Measurements from ENCODE around the gene UNC13A. TPM values are rescaled to one million over a fixed set of nuclear protein-coding genes. Genes with fewer than 3 reads are reported as not detected.

The UNC13A gene
- total RNA-seq: 0.48 TPM
- 0.25 TPM for polyA plus RNA-seq

- Histone ChIP-seq H3K36me3 (ENCODE audit: insufficient read depth) (no peaks in the 10 kb centered on the region), H3K4me3 (ENCODE audit: low read depth, low read length) (no peak within 1 kb of the TSS), H3K27ac (ENCODE audit: low read depth) (no peak within 1 kb of the TSS), H3K4me1 (ENCODE audit: insufficient read depth) (no peaks in the 10 kb centered on the region)
- no peak for DNase-seq (ENCODE audit: extremely low spot score)
- 1% methylated on average over 77 of the region's 77 CpGs for WGBS
Measured at GRCh38 chr19:17687857-17688784, at the start of gene UNC13A. Gene UNC13A (minus strand): TSS chr19:17688354. CDS start chr19:17688199, 155 bp downstream.

DNA sequence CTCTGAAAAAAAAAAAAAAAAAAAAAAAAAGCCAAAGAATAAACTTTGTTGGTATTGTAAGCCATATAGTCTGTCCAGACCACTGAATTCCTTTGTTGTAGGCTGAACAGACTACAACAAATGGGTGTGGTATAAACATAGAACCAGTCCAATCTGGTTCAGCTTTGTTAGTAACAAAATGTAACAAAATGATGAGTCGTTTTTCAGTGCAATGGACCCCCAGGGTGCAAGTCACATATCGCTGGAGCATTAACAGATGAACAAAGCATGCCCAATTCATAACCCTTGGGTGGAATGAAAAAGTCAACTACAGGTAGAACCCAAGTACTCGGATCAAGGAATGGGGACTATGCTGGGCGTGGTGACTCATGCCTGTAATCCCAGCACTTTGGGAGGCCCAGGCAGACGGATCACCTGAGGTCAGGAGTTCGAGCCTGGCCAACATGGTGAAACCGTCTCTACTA lies 49.6 kb upstream of the UNC13A start:
- WGBS: 81% methylated on average over 7 of the region's 7 CpGs
- no peaks in the 10 kb centered on the region for H3K4me1 ChIP-seq (ENCODE audit: insufficient read depth)
- peaks cover 2% of the 10 kb centered on the region for H3K36me3 ChIP-seq (ENCODE audit: insufficient read depth)
- H3K27ac ChIP-seq (ENCODE audit: low read depth): no peak overlapping the region
- no peak for DNase-seq (ENCODE audit: extremely low spot score)
- H3K4me3 ChIP-seq (ENCODE audit: low read depth, low read length): no peak overlapping the region

DNA sequence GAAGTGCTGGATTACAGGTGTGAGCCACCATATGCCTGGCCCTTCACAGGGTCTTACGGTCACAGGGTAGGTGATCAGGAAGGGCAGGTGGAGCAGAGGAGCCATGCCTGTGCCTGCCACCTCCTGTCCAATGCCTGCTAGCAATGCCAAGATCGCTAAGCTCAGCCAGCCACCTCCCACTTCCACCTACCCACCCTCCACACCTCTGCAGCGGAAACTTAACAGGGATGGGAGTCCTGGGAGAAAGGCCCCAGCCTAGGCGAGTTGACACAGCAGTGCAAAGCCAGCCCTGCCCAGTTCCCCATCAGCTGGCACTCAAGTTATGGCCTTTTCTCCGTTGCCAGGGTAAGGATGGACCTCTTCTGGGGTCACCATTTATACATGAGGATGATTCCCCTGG lies 47.3 kb upstream of the UNC13A start:
- H3K4me1 ChIP-seq (ENCODE audit: insufficient read depth): no peaks in the 10 kb centered on the region
- DNase-seq (ENCODE audit: extremely low spot score): no peak
- H3K36me3 ChIP-seq (ENCODE audit: insufficient read depth): peaks cover 2% of the 10 kb centered on the region
- WGBS: 95% methylated on average over 5 of the region's 5 CpGs
- H3K4me3 ChIP-seq (ENCODE audit: low read depth, low read length): no peak overlapping the region
- H3K27ac ChIP-seq (ENCODE audit: low read depth): no peak overlapping the region

DNA sequence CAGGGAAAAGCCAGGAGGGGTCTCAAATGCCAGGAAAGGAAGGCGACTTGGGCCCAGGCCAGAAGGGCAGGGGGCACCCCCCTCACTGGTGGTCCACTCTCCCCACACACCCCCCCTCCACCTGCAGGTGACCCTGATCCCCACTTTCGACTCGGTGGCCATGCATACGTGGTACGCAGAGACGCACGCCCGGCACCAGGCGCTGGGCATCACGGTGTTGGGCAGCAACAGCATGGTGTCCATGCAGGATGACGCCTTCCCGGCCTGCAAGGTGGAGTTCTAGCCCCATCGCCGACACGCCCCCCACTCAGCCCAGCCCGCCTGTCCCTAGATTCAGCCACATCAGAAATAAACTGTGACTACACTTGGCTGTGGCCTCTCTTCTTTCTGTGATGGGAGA lies 46.0 kb upstream of the UNC13A start:
- Histone ChIP-seq H3K36me3 (ENCODE audit: insufficient read depth) (peaks cover 2% of the 10 kb centered on the region), H3K4me1 (ENCODE audit: insufficient read depth) (no peaks in the 10 kb centered on the region), H3K27ac (ENCODE audit: low read depth) (no peak overlapping the region), H3K4me3 (ENCODE audit: low read depth, low read length) (no peak overlapping the region)
- WGBS: 94% methylated on average over 16 of the region's 16 CpGs
- no peak for DNase-seq (ENCODE audit: extremely low spot score)

GRCh38 chr19:17733127-17733526 lies 45.0 kb upstream of the UNC13A start:
- Histone ChIP-seq H3K4me3 (ENCODE audit: low read depth, low read length) (no peak overlapping the region), H3K4me1 (ENCODE audit: insufficient read depth) (no peaks in the 10 kb centered on the region), H3K27ac (ENCODE audit: low read depth) (no peak overlapping the region), H3K36me3 (ENCODE audit: insufficient read depth) (peaks cover 2% of the 10 kb centered on the region)
- WGBS: 96% methylated on average over 22 of the region's 22 CpGs
- no peak for DNase-seq (ENCODE audit: extremely low spot score)

- Histone ChIP-seq H3K4me1 (ENCODE audit: insufficient read depth) (no peaks in the 10 kb centered on the region), H3K27ac (ENCODE audit: low read depth) (no peak overlapping the region), H3K4me3 (ENCODE audit: low read depth, low read length) (no peak overlapping the region), H3K36me3 (ENCODE audit: insufficient read depth) (peaks cover 2% of the 10 kb centered on the region)
- DNase-seq (ENCODE audit: extremely low spot score): no peak
- 91% methylated on average over 19 of the region's 19 CpGs for WGBS
Measured at GRCh38 chr19:17727843-17728242, 39.7 kb upstream of the UNC13A start.

GRCh38 chr19:17726964-17727773 lies 39.0 kb upstream of the UNC13A start:
- peaks cover 2% of the 10 kb centered on the region for H3K36me3 ChIP-seq (ENCODE audit: insufficient read depth)
- H3K4me1 ChIP-seq (ENCODE audit: insufficient read depth): no peaks in the 10 kb centered on the region
- H3K4me3 ChIP-seq (ENCODE audit: low read depth, low read length): no peak overlapping the region
- DNase-seq (ENCODE audit: extremely low spot score): no peak
- WGBS: 86% methylated on average over 62 of the region's 62 CpGs
- H3K27ac ChIP-seq (ENCODE audit: low read depth): no peak overlapping the region

- 95% methylated on average over 59 of the region's 59 CpGs for WGBS
- no peak overlapping the region for H3K4me3 ChIP-seq (ENCODE audit: low read depth, low read length)
- DNase-seq (ENCODE audit: extremely low spot score): no peak
- H3K36me3 ChIP-seq (ENCODE audit: insufficient read depth): peaks cover 2% of the 10 kb centered on the region
- H3K27ac ChIP-seq (ENCODE audit: low read depth): no peak overlapping the region
- H3K4me1 ChIP-seq (ENCODE audit: insufficient read depth): no peaks in the 10 kb centered on the region
Measured at GRCh38 chr19:17726136-17726741, 38.1 kb upstream of the UNC13A start.

- 82% methylated on average over 21 of the region's 21 CpGs for WGBS
- H3K36me3 ChIP-seq (ENCODE audit: insufficient read depth): peaks cover 2% of the 10 kb centered on the region
- DNase-seq (ENCODE audit: extremely low spot score): no peak
Measured at GRCh38 chr19:17725422-17726078, 37.4 kb upstream of the UNC13A start.

GRCh38 chr19:17724655-17725054 lies 36.5 kb upstream of the UNC13A start:
- Histone ChIP-seq H3K27ac (ENCODE audit: low read depth) (no peak overlapping the region), H3K4me3 (ENCODE audit: low read depth, low read length) (no peak overlapping the region), H3K4me1 (ENCODE audit: insufficient read depth) (peaks cover 3% of the 10 kb centered on the region), H3K36me3 (ENCODE audit: insufficient read depth) (peaks cover 2% of the 10 kb centered on the region)
- WGBS: 95% methylated on average over 7 of the region's 7 CpGs
- no peak for DNase-seq (ENCODE audit: extremely low spot score)

More at GRCh38 chr19:17725422-17726078, 37.4 kb upstream of the UNC13A start:
- peaks cover 2% of the 10 kb centered on the region for H3K4me1 ChIP-seq (ENCODE audit: insufficient read depth)
- no peak overlapping the region for H3K27ac ChIP-seq (ENCODE audit: low read depth)
- no peak overlapping the region for H3K4me3 ChIP-seq (ENCODE audit: low read depth, low read length)

DNA sequence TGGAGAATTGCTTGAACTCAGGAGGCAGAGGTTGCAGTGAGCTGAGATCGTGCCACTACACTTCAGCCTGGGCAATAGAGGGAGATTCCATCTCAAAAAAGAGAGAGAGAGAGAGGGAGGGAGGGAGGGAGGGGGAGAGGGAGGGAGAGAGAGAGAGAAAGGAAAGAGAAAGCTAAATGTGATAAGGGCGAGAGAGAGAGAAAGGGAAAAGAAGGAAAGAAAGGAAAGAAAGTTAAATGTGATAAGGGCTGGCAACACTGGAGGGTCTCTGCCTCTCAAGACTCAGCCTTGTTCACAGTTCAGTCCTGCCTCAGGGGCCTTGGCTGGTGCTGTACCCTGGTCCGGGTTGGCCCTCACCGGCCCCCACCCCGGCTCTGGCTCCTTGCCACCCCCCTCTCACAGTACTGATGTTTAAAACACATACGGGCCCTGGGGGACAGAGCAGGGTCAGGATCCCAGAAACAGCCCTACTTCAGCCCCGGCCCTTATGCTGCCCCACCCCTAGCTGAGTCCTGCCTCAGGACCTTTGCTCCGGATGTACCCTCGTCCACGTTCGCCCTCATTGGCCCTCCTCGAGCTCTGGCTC lies 34.6 kb upstream of the UNC13A start:
- no peak for DNase-seq (ENCODE audit: extremely low spot score)
- no peak overlapping the region for H3K27ac ChIP-seq (ENCODE audit: low read depth)
- H3K36me3 ChIP-seq (ENCODE audit: insufficient read depth): peaks cover 2% of the 10 kb centered on the region
- H3K4me1 ChIP-seq (ENCODE audit: insufficient read depth): peaks cover 3% of the 10 kb centered on the region
- no peak overlapping the region for H3K4me3 ChIP-seq (ENCODE audit: low read depth, low read length)
- 84% methylated on average over 12 of the region's 12 CpGs for WGBS

DNA sequence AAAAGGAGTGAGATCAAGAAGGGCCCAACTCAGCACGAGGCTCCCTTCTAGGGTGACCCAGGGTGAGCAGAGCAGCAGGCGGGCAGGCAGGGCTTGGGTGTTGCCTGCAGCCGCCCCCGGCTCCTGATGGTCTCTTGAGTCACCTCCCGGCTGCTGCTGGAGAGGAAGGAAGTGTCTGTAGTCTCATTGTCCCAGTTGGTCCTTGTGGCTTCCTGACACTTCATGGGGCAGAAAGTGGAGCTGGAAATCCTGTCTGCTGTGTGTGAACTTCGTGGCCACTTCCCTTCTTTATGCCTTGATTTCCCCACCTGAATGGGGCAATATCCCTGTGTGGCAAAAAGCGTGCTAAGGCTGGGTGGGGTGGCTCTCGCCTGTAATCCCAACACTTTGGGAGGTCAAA lies 33.7 kb upstream of the UNC13A start:
- Histone ChIP-seq H3K4me1 (ENCODE audit: insufficient read depth) (peaks cover 3% of the 10 kb centered on the region), H3K27ac (ENCODE audit: low read depth) (no peak overlapping the region), H3K36me3 (ENCODE audit: insufficient read depth) (peaks cover 2% of the 10 kb centered on the region), H3K4me3 (ENCODE audit: low read depth, low read length) (no peak overlapping the region)
- DNase-seq (ENCODE audit: extremely low spot score): no peak
- 55% methylated on average over 8 of the region's 8 CpGs for whole genome bisulfite sequencing
